Measurements from ENCODE around the gene FXYD2. TPM values are rescaled to one million over a fixed set of nuclear protein-coding genes. Genes with fewer than 3 reads are reported as not detected.

FXYD2 gene
- total and polyA plus RNA-seq, 2 donors (not counting 3 experiments of a cell fraction or from before 2014, with no cell fraction given): 0.99 to 1.8 TPM

DNA sequence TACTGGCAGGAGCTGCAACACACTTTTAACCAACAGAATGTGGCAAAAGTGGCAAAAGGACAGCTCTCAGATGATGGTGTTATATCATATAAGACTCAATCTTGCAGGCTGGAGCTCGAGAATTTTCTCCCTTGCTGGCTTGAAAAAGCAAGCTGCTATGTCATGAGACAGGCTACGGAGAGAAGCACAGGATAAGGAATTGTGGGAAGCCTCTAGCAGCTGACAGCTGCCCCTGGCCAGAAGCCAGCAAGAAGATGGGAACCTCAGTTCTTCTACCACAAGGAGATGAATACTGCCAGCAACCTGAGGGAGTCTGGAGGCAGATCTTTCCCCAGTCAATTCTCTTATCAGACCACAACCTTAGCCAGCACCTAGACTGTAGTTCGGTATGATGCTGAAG, 27.3 kb upstream of the FXYD2 start:
- no TSS peak for BruUV-seq (replicated peaks)
- Histone ChIP-seq H3K27me3 (ENCODE audit: control insufficient read depth in 2 of 2, insufficient read depth in 2 of 2, low read length in 2 of 2) (peaks cover 3 to 12% of the 10 kb centered on the region in 2 experiments), H3K27ac (ENCODE audit: insufficient read depth, low read depth, low read length) (no peak overlapping the region), H3K4me1 (ENCODE audit: control insufficient read depth, extremely low read depth, insufficient read depth, low read length) (no peaks in the 10 kb centered on the region), H3K9ac (replicated peaks; ENCODE audit: extremely low read depth, insufficient read depth, low read length) (no peak overlapping the region), H3K36me3 (ENCODE audit: control insufficient read depth in 2 of 2, extremely low read depth in 1 of 2, insufficient read depth in 2 of 2, low read length in 2 of 2) (no peaks in the 10 kb centered on the region), H2AFZ (ENCODE audit: low read depth, low read length) (no peak overlapping the region), H3K9me3 (replicated peaks; ENCODE audit: control insufficient read depth, insufficient read depth, low read length) (no peaks in the 10 kb centered on the region), H4K20me1 (replicated peaks; ENCODE audit: control insufficient read depth, extremely low read depth, insufficient read depth, low read length) (no peaks in the 10 kb centered on the region), H3K79me2 (ENCODE audit: control insufficient read depth, insufficient read depth, low read length) (no peaks in the 10 kb centered on the region), H3K4me3 (replicated peaks in 1 of 3; ENCODE audit: insufficient read depth in 1 of 3, low read depth in 1 of 3, low read length in 3 of 3) (no peak overlapping the region), H3K4me2 (ENCODE audit: insufficient read depth, low read length) (no peak overlapping the region), H3K9me1 (replicated peaks; ENCODE audit: control insufficient read depth, extremely low read depth, insufficient read depth, low read length) (no peaks in the 10 kb centered on the region)
- dilution Hi-C loops (cut with MboI; ENCODE audit: extremely low pct_ligation_motif_present, low sequenced_read_pairs) (no loop called here), intact Hi-C loops (cut with micrococcal nuclease) (no loop called here)
- TF ChIP-seq POLR2AphosphoS5 (IDR thresholded peaks at IDR 0.05; ENCODE audit: insufficient read depth, low read depth, low read length) (no peak), GATA2 (IDR thresholded peaks at IDR 0.05; ENCODE audit: insufficient read depth, insufficient read length, low read depth, low read length) (no peak), POLR2A (IDR thresholded peaks at IDR 0.05; ENCODE audit: low read depth, low read length) (no peak), FOS (IDR thresholded peaks at IDR 0.05; ENCODE audit: borderline replicate concordance, insufficient read depth, low read length) (no peak), JUN (IDR thresholded peaks at IDR 0.05; ENCODE audit: borderline replicate concordance, insufficient read depth, insufficient read length, low read depth) (no peak), MYC (IDR thresholded peaks at IDR 0.05; ENCODE audit: low read depth, low read length) (no peak), EZH2 (IDR thresholded peaks at IDR 0.05; ENCODE audit: borderline replicate concordance, low read depth, low read length, severe bottlenecking) (no peak)
- TF ChIP-seq, protein P1, sequence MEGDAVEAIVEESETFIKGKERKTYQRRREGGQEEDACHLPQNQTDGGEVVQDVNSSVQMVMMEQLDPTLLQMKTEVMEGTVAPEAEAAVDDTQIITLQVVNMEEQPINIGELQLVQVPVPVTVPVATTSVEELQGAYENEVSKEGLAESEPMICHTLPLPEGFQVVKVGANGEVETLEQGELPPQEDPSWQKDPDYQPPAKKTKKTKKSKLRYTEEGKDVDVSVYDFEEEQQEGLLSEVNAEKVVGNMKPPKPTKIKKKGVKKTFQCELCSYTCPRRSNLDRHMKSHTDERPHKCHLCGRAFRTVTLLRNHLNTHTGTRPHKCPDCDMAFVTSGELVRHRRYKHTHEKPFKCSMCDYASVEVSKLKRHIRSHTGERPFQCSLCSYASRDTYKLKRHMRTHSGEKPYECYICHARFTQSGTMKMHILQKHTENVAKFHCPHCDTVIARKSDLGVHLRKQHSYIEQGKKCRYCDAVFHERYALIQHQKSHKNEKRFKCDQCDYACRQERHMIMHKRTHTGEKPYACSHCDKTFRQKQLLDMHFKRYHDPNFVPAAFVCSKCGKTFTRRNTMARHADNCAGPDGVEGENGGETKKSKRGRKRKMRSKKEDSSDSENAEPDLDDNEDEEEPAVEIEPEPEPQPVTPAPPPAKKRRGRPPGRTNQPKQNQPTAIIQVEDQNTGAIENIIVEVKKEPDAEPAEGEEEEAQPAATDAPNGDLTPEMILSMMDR (IDR thresholded peaks at IDR 0.05; ENCODE audit: extremely low read depth in 1 of 2, insufficient read depth in 1 of 2, low read depth in 1 of 2, low read length in 2 of 2): no peak
- TF ChIP-seq, protein P2, sequence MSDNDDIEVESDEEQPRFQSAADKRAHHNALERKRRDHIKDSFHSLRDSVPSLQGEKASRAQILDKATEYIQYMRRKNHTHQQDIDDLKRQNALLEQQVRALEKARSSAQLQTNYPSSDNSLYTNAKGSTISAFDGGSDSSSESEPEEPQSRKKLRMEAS (IDR thresholded peaks at IDR 0.05; ENCODE audit: insufficient read depth, insufficient read length): no peak
- ChIA-PET CTCF (interaction anchor here (0.9 to 1.8 kb wide), 5 partner anchors 9 to 95 kb away, joined by 3 to 6 read pairs (median 4); no protein-coding TSS in a partner anchor), POLR2A (no interaction called here)
- FAIRE-seq: no peak
- DNase-seq (ENCODE audit: low read depth, low spot score): no peak

All from endothelial cell of umbilical vein (primary cell).